ENCODE results near the gene DNAJC4. TPM values are rescaled to one million over a fixed set of nuclear protein-coding genes. Genes with fewer than 3 reads are reported as not detected.

The DNAJC4 gene
- polyA plus RNA-seq, 1 donor (not counting 4 experiments of a cell fraction or from before 2014, with no cell fraction given), result 12.2 TPM

DNA sequence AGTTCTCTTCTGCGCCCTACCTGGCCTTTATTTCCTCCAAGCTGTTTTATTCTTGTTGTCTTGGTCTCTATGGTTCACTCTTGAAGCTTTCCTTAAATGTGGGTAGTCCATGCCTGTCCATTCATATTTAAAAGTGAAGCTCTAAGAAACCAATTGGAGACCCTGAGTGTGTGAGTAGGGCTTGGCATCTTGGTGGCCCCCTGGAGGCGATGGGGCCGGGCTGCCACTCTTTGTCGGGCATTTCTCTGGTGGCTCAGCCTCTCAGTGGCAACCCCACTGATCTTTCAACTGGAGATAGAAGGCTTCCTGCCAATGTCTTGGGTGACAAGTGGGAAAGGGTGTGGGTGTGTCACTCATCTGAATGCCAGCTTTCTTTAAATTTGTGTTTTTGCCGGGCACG is 13.5 kb upstream of the DNAJC4 start:
- H3K4me1 ChIP-seq (ENCODE audit: control insufficient read depth, extremely low read depth, insufficient read depth, low read length), result no peaks in the 10 kb centered on the region

GRCh38 chr11:64218628-64219353 is 11.6 kb upstream of the DNAJC4 start:
- dilution Hi-C loops (cut with MboI; ENCODE audit: extremely low pct_ligation_motif_present, low sequenced_read_pairs), result no loop called here
- TF ChIP-seq, protein P1, sequence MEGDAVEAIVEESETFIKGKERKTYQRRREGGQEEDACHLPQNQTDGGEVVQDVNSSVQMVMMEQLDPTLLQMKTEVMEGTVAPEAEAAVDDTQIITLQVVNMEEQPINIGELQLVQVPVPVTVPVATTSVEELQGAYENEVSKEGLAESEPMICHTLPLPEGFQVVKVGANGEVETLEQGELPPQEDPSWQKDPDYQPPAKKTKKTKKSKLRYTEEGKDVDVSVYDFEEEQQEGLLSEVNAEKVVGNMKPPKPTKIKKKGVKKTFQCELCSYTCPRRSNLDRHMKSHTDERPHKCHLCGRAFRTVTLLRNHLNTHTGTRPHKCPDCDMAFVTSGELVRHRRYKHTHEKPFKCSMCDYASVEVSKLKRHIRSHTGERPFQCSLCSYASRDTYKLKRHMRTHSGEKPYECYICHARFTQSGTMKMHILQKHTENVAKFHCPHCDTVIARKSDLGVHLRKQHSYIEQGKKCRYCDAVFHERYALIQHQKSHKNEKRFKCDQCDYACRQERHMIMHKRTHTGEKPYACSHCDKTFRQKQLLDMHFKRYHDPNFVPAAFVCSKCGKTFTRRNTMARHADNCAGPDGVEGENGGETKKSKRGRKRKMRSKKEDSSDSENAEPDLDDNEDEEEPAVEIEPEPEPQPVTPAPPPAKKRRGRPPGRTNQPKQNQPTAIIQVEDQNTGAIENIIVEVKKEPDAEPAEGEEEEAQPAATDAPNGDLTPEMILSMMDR (optimal IDR thresholded peaks at IDR 0.05 in 1 of 3, IDR thresholded peaks at IDR 0.05 in 1 of 3, conservative IDR thresholded peaks at IDR 0.05 in 1 of 3; ENCODE audit: extremely low read depth in 1 of 3, insufficient read depth in 2 of 3, low read length in 3 of 3), result no peak
- TF ChIP-seq EZH2 (IDR thresholded peaks at IDR 0.05; ENCODE audit: low read length), result no peak
- Histone ChIP-seq H3K27ac (ENCODE audit: control insufficient read depth, insufficient read depth, low read length) (no peak overlapping the region), H3K9ac (ENCODE audit: control insufficient read depth, extremely low read depth, insufficient read depth, low read length) (no peak overlapping the region), H3K36me3 (ENCODE audit: control insufficient read depth in 2 of 2, extremely low read depth in 1 of 2, insufficient read depth in 2 of 2, low read length in 2 of 2) (peaks cover 0 to 6% of the 10 kb centered on the region in 2 experiments), H2AFZ (ENCODE audit: control insufficient read depth, low read length) (no peak overlapping the region), H3K9me3 (ENCODE audit: control insufficient read depth, low read depth, low read length) (no peaks in the 10 kb centered on the region), H3K27me3 (ENCODE audit: control insufficient read depth, extremely low read depth, insufficient read depth, low read length) (no peaks in the 10 kb centered on the region), H3K4me3 (ENCODE audit: control insufficient read depth in 2 of 3, extremely low read depth in 1 of 3, insufficient read depth in 2 of 3, low read depth in 1 of 3, low read length in 3 of 3) (no peak overlapping the region), H3K9me1 (ENCODE audit: control insufficient read depth, extremely low read depth, insufficient read depth, low read length) (no peaks in the 10 kb centered on the region), H4K20me1 (ENCODE audit: control insufficient read depth, extremely low read depth, insufficient read depth, low read length) (no peaks in the 10 kb centered on the region), H3K79me2 (ENCODE audit: control insufficient read depth, insufficient read depth, low read length) (no peaks in the 10 kb centered on the region), H3K4me2 (ENCODE audit: control insufficient read depth, extremely low read depth, insufficient read depth, low read depth, low read length) (no peak overlapping the region), H3K4me1 (ENCODE audit: control insufficient read depth, extremely low read depth, insufficient read depth, low read length) (peaks cover 4% of the 10 kb centered on the region)
- no peak for DNase-seq (ENCODE audit: low read depth, low spot score)
- FAIRE-seq, result no peak

More for the DNA sequence above, 13.5 kb upstream of the DNAJC4 start:
- no peak for TF ChIP-seq EZH2 (IDR thresholded peaks at IDR 0.05; ENCODE audit: low read length)
- TF ChIP-seq, protein P1 (optimal IDR thresholded peaks at IDR 0.05 in 1 of 3, IDR thresholded peaks at IDR 0.05 in 1 of 3, conservative IDR thresholded peaks at IDR 0.05 in 1 of 3; ENCODE audit: extremely low read depth in 1 of 3, insufficient read depth in 2 of 3, low read length in 3 of 3), result no peak
- no peak overlapping the region for H2AFZ ChIP-seq (ENCODE audit: control insufficient read depth, low read length)
- H3K9me3 ChIP-seq (ENCODE audit: control insufficient read depth, low read depth, low read length), result no peaks in the 10 kb centered on the region
- no peak overlapping the region for H3K27ac ChIP-seq (ENCODE audit: control insufficient read depth, insufficient read depth, low read length)
- H3K36me3 ChIP-seq (ENCODE audit: control insufficient read depth in 2 of 2, extremely low read depth in 1 of 2, insufficient read depth in 2 of 2, low read length in 2 of 2), result peaks cover 0 to 11% of the 10 kb centered on the region in 2 experiments
- H3K4me3 ChIP-seq (ENCODE audit: control insufficient read depth in 2 of 3, extremely low read depth in 1 of 3, insufficient read depth in 2 of 3, low read depth in 1 of 3, low read length in 3 of 3), result no peak overlapping the region
- no peaks in the 10 kb centered on the region for H3K27me3 ChIP-seq (ENCODE audit: control insufficient read depth, extremely low read depth, insufficient read depth, low read length)
- dilution Hi-C loops (cut with MboI; ENCODE audit: extremely low pct_ligation_motif_present, low sequenced_read_pairs), result no loop called here
- no peak overlapping the region for H3K4me2 ChIP-seq (ENCODE audit: control insufficient read depth, extremely low read depth, insufficient read depth, low read depth, low read length)
- no peaks in the 10 kb centered on the region for H3K79me2 ChIP-seq (ENCODE audit: control insufficient read depth, insufficient read depth, low read length)
- H3K9ac ChIP-seq (ENCODE audit: control insufficient read depth, extremely low read depth, insufficient read depth, low read length), result no peak overlapping the region
- no peaks in the 10 kb centered on the region for H4K20me1 ChIP-seq (ENCODE audit: control insufficient read depth, extremely low read depth, insufficient read depth, low read length)
- no peak for DNase-seq (ENCODE audit: low read depth, low spot score)
- no peak for FAIRE-seq
- no peaks in the 10 kb centered on the region for H3K9me1 ChIP-seq (ENCODE audit: control insufficient read depth, extremely low read depth, insufficient read depth, low read length)
